Measurements from ENCODE around the gene SUB1.

Gene SUB1

DNA sequence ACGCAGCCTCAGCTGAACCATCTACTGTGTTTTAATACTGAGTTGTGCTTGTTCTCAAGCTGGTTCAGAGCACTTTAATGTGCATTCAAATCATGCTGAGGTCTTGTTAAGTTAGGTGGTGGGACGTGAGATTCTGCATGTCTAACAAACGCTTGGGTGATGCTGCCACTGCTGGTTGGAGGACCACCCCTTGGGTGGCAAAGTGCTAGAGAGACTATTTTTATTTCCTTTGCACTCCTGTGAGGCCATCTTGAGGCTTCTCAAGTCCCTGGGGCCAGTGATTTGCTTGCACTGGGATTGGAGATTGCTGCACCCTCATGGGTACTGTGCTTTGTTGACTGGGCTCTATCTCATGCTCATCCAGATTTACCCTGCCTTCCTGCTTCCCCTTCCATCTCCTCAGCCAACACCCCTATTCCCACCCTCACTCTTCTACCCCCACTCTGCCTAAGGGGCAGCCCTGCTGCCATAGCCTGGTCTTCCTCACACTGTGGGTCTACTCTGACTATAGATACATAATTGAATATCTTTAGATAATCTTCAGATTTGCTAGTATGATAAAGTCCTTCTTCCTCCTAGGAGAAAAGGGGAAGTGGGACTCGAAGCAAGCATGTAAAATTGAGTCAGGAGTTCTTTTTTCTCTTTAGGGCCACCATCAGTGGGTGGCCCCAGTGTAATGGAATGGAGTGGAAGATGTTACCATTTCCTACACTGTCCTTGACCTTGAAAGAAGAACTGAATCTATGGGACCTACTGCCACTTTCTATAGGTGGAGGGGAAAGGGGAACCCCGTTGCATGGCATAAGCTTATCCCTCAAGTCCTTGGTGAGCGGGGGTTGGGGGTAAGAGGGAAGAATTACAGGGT lies 45.1 kb upstream of the SUB1 start:
- no peak for ATAC-seq

DNA sequence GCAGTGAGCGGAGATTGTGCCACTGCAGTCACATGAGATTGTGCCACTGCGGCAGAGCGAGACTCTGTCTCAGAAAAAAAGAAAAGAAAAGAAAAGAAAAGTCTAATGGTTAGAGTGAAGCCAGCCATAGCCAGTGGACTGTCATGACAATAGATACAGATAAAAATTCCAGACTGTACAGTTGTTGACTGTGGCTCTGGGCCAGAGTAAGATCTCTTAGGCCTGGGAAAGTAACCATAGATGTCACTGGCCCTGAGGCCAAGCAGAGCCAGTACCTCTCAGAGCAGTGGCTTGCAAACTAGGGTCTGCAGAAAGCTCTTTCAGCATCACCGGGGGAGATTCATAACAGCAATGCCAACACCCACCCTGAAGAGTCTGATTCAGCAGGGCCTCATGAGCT lies 44.1 kb upstream of the SUB1 start:
- peak; percentile 74 for ATAC-seq
- TF ChIP-seq, protein P1, sequence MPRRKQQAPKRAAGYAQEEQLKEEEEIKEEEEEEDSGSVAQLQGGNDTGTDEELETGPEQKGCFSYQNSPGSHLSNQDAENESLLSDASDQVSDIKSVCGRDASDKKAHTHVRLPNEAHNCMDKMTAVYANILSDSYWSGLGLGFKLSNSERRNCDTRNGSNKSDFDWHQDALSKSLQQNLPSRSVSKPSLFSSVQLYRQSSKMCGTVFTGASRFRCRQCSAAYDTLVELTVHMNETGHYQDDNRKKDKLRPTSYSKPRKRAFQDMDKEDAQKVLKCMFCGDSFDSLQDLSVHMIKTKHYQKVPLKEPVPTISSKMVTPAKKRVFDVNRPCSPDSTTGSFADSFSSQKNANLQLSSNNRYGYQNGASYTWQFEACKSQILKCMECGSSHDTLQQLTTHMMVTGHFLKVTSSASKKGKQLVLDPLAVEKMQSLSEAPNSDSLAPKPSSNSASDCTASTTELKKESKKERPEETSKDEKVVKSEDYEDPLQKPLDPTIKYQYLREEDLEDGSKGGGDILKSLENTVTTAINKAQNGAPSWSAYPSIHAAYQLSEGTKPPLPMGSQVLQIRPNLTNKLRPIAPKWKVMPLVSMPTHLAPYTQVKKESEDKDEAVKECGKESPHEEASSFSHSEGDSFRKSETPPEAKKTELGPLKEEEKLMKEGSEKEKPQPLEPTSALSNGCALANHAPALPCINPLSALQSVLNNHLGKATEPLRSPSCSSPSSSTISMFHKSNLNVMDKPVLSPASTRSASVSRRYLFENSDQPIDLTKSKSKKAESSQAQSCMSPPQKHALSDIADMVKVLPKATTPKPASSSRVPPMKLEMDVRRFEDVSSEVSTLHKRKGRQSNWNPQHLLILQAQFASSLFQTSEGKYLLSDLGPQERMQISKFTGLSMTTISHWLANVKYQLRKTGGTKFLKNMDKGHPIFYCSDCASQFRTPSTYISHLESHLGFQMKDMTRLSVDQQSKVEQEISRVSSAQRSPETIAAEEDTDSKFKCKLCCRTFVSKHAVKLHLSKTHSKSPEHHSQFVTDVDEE (CRISPR knock-in tag; IDR thresholded peaks at IDR 0.05): peak; percentile 65
- TF ChIP-seq, protein P2, sequence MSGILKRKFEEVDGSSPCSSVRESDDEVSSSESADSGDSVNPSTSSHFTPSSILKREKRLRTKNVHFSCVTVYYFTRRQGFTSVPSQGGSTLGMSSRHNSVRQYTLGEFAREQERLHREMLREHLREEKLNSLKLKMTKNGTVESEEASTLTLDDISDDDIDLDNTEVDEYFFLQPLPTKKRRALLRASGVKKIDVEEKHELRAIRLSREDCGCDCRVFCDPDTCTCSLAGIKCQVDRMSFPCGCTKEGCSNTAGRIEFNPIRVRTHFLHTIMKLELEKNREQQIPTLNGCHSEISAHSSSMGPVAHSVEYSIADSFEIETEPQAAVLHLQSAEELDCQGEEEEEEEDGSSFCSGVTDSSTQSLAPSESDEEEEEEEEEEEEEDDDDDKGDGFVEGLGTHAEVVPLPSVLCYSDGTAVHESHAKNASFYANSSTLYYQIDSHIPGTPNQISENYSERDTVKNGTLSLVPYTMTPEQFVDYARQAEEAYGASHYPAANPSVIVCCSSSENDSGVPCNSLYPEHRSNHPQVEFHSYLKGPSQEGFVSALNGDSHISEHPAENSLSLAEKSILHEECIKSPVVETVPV (CRISPR knock-in tag; IDR thresholded peaks at IDR 0.05): no peak
- TF ChIP-seq OSR1 (CRISPR knock-in tag; IDR thresholded peaks at IDR 0.05) (no peak), CSDC2 (CRISPR knock-in tag; IDR thresholded peaks at IDR 0.05) (no peak), ZC3H10 (CRISPR knock-in tag; IDR thresholded peaks at IDR 0.05) (no peak), ZFP30 (CRISPR knock-in tag; IDR thresholded peaks at IDR 0.05) (no peak), ESRRG (CRISPR knock-in tag; IDR thresholded peaks at IDR 0.05) (no peak), TCF4 (CRISPR knock-in tag; IDR thresholded peaks at IDR 0.05; ENCODE audit: borderline replicate concordance) (peak; percentile 82), ARNTL (CRISPR knock-in tag; IDR thresholded peaks at IDR 0.05; ENCODE audit: borderline replicate concordance, low read depth) (no peak), ZNF70 (CRISPR knock-in tag; IDR thresholded peaks at IDR 0.05) (no peak), ZFP3 (CRISPR knock-in tag; IDR thresholded peaks at IDR 0.05) (no peak), PPARA (CRISPR knock-in tag; IDR thresholded peaks at IDR 0.05; ENCODE audit: borderline replicate concordance) (no peak), RARB (CRISPR knock-in tag; IDR thresholded peaks at IDR 0.05) (no peak), TOX (CRISPR knock-in tag; IDR thresholded peaks at IDR 0.05; ENCODE audit: borderline replicate concordance) (no peak), ZNF8 (CRISPR knock-in tag; IDR thresholded peaks at IDR 0.05) (no peak), ISL1 (CRISPR knock-in tag; IDR thresholded peaks at IDR 0.05) (peak; percentile 74), GLIS3 (CRISPR knock-in tag; IDR thresholded peaks at IDR 0.05) (0 out of 2 replicates have a peak, but pooled peaks have one; percentile 37)
- TF ChIP-seq, protein P3, sequence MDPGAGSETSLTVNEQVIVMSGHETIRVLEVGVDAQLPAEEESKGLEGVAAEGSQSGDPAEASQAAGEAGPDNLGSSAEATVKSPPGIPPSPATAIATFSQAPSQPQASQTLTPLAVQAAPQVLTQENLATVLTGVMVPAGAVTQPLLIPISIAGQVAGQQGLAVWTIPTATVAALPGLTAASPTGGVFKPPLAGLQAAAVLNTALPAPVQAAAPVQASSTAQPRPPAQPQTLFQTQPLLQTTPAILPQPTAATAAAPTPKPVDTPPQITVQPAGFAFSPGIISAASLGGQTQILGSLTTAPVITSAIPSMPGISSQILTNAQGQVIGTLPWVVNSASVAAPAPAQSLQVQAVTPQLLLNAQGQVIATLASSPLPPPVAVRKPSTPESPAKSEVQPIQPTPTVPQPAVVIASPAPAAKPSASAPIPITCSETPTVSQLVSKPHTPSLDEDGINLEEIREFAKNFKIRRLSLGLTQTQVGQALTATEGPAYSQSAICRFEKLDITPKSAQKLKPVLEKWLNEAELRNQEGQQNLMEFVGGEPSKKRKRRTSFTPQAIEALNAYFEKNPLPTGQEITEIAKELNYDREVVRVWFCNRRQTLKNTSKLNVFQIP (CRISPR knock-in tag; IDR thresholded peaks at IDR 0.05; ENCODE audit: borderline replicate concordance, low read depth): no peak
- TF ChIP-seq, protein P4, sequence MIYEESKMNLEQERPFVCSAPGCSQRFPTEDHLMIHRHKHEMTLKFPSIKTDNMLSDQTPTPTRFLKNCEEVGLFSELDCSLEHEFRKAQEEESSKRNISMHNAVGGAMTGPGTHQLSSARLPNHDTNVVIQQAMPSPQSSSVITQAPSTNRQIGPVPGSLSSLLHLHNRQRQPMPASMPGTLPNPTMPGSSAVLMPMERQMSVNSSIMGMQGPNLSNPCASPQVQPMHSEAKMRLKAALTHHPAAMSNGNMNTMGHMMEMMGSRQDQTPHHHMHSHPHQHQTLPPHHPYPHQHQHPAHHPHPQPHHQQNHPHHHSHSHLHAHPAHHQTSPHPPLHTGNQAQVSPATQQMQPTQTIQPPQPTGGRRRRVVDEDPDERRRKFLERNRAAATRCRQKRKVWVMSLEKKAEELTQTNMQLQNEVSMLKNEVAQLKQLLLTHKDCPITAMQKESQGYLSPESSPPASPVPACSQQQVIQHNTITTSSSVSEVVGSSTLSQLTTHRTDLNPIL (CRISPR knock-in tag; IDR thresholded peaks at IDR 0.05; ENCODE audit: low read depth): no peak
- TF ChIP-seq, protein P5, sequence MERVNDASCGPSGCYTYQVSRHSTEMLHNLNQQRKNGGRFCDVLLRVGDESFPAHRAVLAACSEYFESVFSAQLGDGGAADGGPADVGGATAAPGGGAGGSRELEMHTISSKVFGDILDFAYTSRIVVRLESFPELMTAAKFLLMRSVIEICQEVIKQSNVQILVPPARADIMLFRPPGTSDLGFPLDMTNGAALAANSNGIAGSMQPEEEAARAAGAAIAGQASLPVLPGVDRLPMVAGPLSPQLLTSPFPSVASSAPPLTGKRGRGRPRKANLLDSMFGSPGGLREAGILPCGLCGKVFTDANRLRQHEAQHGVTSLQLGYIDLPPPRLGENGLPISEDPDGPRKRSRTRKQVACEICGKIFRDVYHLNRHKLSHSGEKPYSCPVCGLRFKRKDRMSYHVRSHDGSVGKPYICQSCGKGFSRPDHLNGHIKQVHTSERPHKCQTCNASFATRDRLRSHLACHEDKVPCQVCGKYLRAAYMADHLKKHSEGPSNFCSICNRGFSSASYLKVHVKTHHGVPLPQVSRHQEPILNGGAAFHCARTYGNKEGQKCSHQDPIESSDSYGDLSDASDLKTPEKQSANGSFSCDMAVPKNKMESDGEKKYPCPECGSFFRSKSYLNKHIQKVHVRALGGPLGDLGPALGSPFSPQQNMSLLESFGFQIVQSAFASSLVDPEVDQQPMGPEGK (CRISPR knock-in tag; IDR thresholded peaks at IDR 0.05; ENCODE audit: borderline replicate concordance): no peak

More for the DNA sequence above, 45.1 kb upstream of the SUB1 start:
- no peak for TF ChIP-seq ZFP30 (CRISPR knock-in tag; IDR thresholded peaks at IDR 0.05)
- TF ChIP-seq BACH2 (CRISPR knock-in tag; IDR thresholded peaks at IDR 0.05; ENCODE audit: borderline replicate concordance): no peak
- TF ChIP-seq PPARA (CRISPR knock-in tag; IDR thresholded peaks at IDR 0.05; ENCODE audit: borderline replicate concordance): no peak
- no peak for TF ChIP-seq ZNF8 (CRISPR knock-in tag; IDR thresholded peaks at IDR 0.05)
- TF ChIP-seq, protein P2 (CRISPR knock-in tag; IDR thresholded peaks at IDR 0.05): no peak
- TF ChIP-seq, protein P1 (CRISPR knock-in tag; IDR thresholded peaks at IDR 0.05): no peak
- no peak for TF ChIP-seq GLIS3 (CRISPR knock-in tag; IDR thresholded peaks at IDR 0.05)
- TF ChIP-seq ARNTL (CRISPR knock-in tag; IDR thresholded peaks at IDR 0.05; ENCODE audit: borderline replicate concordance, low read depth): no peak
- no peak for TF ChIP-seq ZNF565 (CRISPR knock-in tag; conservative IDR thresholded peaks at IDR 0.05; ENCODE audit: low read depth)
- TF ChIP-seq TCF4 (CRISPR knock-in tag; IDR thresholded peaks at IDR 0.05; ENCODE audit: borderline replicate concordance): no peak
- TF ChIP-seq SNAI2 (CRISPR knock-in tag; IDR thresholded peaks at IDR 0.05): no peak
- TF ChIP-seq RARB (CRISPR knock-in tag; IDR thresholded peaks at IDR 0.05): no peak
